NCI-H526 treated with DMSO at 0.1 percent for 48 hours (cell line): Measurements from ENCODE around the gene RNF183.
"Not testable (repeated sequence)": the region's sequence is repeated elsewhere in the genome, so short reads cannot be mapped to it uniquely, and the experiment has no call there.

Experiments used
- DNase-seq: peaks from one replicate; lab custom pipeline; 2025; lab: John Stamatoyannopoulos, UW

Gene RNF183

GRCh38 chr9:113274474-113275156, 28.6 kb downstream of the RNF183 start:
- DNase-seq: peak; percentile 2

- DNase-seq: no peak
These were observed 33.3 kb downstream of the RNF183 start for GRCh38 chr9:113269871-113270270.

- DNase-seq: no peak
These were observed 33.8 kb downstream of the RNF183 start for GRCh38 chr9:113269355-113269754.

GRCh38 chr9:113267911-113268566, 35.1 kb downstream of the RNF183 start:
- DNase-seq: no peak

DNA sequence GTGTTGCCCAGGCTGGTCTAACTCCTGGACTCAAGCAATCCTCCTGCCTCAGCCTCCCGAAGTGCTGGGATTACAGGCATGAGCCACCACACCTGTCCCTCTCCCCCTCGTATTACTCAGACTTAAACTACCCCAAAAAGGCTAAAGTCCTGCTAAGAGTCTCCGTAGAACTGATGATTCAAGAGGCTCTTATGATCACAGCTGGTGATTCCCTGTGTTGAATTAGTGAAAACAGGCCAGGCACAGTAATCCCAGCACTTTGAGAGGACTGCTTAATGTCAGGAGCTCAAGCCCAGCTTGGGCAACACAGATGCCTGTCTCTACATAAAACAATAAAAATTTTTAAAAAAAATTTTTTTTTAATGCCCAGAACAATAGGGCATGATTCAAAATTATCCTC, 37.0 kb downstream of the RNF183 start:
- DNase-seq: no peak

- DNase-seq: no peak
These were observed 41.1 kb downstream of the RNF183 start for GRCh38 chr9:113261917-113262671.

DNA sequence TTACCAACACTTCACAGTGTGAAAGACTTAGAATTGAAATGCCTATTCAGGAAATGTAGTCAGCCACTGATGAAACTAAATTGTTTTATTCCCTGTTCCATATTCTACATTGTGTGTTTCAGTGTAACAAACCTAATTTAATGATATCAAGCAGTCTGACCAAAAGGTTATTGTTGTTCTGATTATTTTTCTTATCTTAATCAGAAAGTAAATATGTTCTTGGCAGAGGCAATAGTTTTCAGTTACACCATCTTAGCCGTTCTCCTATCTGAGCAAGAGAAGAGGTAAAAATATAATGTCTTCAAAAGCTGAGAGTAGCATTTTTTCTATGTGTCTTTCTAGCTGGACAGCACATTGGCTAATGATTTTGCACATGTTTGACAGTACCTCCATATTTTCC, 44.9 kb downstream of the RNF183 start:
- no peak for DNase-seq

GRCh38 chr9:113257863-113258262, 45.3 kb downstream of the RNF183 start:
- no peak for DNase-seq

DNA sequence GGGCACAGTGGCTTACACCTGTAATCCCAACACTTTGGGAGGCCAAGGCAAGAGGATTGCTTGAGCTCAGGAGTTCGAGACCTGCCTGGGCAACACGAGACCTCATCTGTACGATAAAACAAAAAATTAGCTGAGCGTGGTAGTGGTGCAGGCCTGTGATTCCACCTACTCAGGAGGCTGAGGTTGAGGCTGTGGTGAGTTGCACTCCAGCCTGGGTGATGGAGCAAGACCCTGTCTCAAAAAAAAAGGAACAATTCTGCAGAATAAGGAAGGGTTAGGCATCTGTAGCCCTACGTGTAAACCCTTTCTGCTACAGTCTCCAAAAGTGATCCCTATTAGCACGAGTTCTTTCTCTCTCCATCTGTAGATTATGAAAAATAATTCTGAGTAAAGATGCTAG, 47.7 kb downstream of the RNF183 start:
- DNase-seq: no peak

GRCh38 chr9:113254991-113255390, 48.2 kb downstream of the RNF183 start:
- DNase-seq: no peak

DNA sequence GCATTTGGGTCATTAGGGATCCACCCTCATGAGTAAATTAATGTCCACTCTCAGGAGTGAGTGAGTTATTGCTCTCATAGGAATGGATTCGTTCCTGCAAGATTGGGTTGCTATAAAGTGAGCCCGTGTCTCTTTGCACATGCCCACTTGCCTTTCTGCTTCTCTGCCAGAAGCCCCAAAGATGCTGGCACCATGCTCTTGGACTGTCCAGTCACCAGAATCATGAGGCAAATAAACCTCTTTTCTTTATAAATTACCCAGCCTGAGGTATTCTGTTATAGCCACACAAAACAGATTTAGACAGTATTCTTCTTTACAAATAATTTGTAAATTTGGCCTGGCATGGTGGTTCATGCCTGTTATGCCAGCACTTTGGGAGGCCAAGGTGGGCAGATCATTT, 52.4 kb downstream of the RNF183 start:
- no peak for DNase-seq

- not testable (repeated sequence) for DNase-seq
These were observed 53.5 kb downstream of the RNF183 start for GRCh38 chr9:113249661-113250060.

- DNase-seq: no peak
These were observed 55.5 kb downstream of the RNF183 start for GRCh38 chr9:113247640-113248039.
